WTC11 (cell line): ENCODE data around the gene HIP1. TPM values are rescaled to one million over a fixed set of nuclear protein-coding genes. Genes with fewer than 3 reads are reported as not detected.

ENCODE experiments used
- ATAC-seq: fragments of 200-7000 bp; cut with Tn5 transposase; 2 replicates; pipeline ENCODE4 v1.10.0; 2021; ENCODE audit warnings: mild to moderate bottlenecking, moderate library complexity
- CTCF ChIA-PET: fragments of 300-600 bp; sonication (Branson Sonifier 250); formaldehyde crosslinking; loops from one replicate; lab custom pipeline; 2021; ENCODE audit warnings: antibody characterized with exemption; lab: Charles Lee
- POLR2A ChIA-PET: fragments of 350-600 bp; sonication (Branson Sonifier 250); formaldehyde crosslinking; loops from one replicate; lab custom pipeline; 2021; ENCODE audit warnings: antibody characterized with exemption; lab: Charles Lee
- DNase-seq: peaks from one replicate; pipeline ENCODE4 v3.0.0; 2021; ENCODE audit warnings: low spot score
- H3K27ac Mint-ChIP-seq: 2 replicates; pipeline ENCODE4 v1.8.0; 2021; ENCODE audit warnings: mixed read lengths
- H3K27me3 Mint-ChIP-seq: 2 replicates; pipeline ENCODE4 v1.8.0; 2021; ENCODE audit warnings: low read depth, mild to moderate bottlenecking, moderate library complexity, mixed read lengths
- H3K36me3 Mint-ChIP-seq: 2 replicates; pipeline ENCODE4 v1.8.0; 2021; ENCODE audit warnings: mixed read lengths
- H3K4me1 Mint-ChIP-seq: 2 replicates; pipeline ENCODE4 v1.8.0; 2022; ENCODE audit warnings: mixed read lengths
- H3K4me3 Mint-ChIP-seq: 2 replicates; pipeline ENCODE4 v1.8.0; 2021; ENCODE audit warnings: mild to moderate bottlenecking, moderate library complexity, mixed read lengths
- H3K9me3 Mint-ChIP-seq: 2 replicates; pipeline ENCODE4 v1.8.0; 2021; ENCODE audit warnings: mixed read lengths
- CREB1 ChIP-seq: sonication (generic); formaldehyde crosslinking; IDR thresholded peaks from 2 replicates; pipeline ENCODE4 v1.8.0; 2023; ENCODE audit warnings: mild to moderate bottlenecking, missing genetic modification reagents
- CREM ChIP-seq: sonication (generic); formaldehyde crosslinking; IDR thresholded peaks from 2 replicates; pipeline ENCODE4 v1.8.1; 2022; ENCODE audit warnings: mild to moderate bottlenecking, missing genetic modification reagents, moderate library complexity
- ESRRA ChIP-seq: sonication (generic); formaldehyde crosslinking; IDR thresholded peaks from 2 replicates; pipeline ENCODE4 v1.8.1; 2022; ENCODE audit warnings: mild to moderate bottlenecking, missing genetic modification reagents, borderline replicate concordance
- FOXJ3 ChIP-seq: sonication (generic); formaldehyde crosslinking; IDR thresholded peaks from 2 replicates; pipeline ENCODE4 v1.9.0; 2021; ENCODE audit warnings: missing genetic modification reagents, mild to moderate bottlenecking, borderline replicate concordance
- GRHL2 ChIP-seq: fragments of 250-450 bp; sonication (Bioruptor Pico); IDR thresholded peaks from 2 replicates; pipeline ENCODE4 v1.8.0; 2022; ENCODE audit warnings: mild to moderate bottlenecking, moderate library complexity; ENCODE audit not compliant: insufficient replicate concordance, severe bottlenecking
- NFATC4 ChIP-seq: fragments of 250-450 bp; sonication (Bioruptor Pico); IDR thresholded peaks from 2 replicates; pipeline ENCODE4 v1.9.0; 2021; ENCODE audit warnings: mild to moderate bottlenecking
- OVOL2 ChIP-seq: fragments of 250-450 bp; sonication (Bioruptor Pico); IDR thresholded peaks from 2 replicates; pipeline ENCODE4 v1.9.0; 2021; ENCODE audit warnings: mild to moderate bottlenecking, borderline replicate concordance
- RORB ChIP-seq: fragments of 250-450 bp; sonication (Bioruptor Pico); IDR thresholded peaks from 2 replicates; pipeline ENCODE4 v1.9.0; 2021; ENCODE audit warnings: mild to moderate bottlenecking
- SMAD4 ChIP-seq: sonication (generic); formaldehyde crosslinking; IDR thresholded peaks from 2 replicates; pipeline ENCODE4 v1.8.0; 2022; ENCODE audit warnings: mild to moderate bottlenecking, missing genetic modification reagents
- SOX15 ChIP-seq: fragments of 250-450 bp; sonication (Bioruptor Pico); IDR thresholded peaks from 2 replicates; pipeline ENCODE4 v1.9.0; 2021; ENCODE audit warnings: mild to moderate bottlenecking
- TEAD1 ChIP-seq: sonication (generic); formaldehyde crosslinking; IDR thresholded peaks from 2 replicates; pipeline ENCODE4 v1.8.0; 2022; ENCODE audit warnings: mild to moderate bottlenecking, missing genetic modification reagents
- TEAD4 ChIP-seq: sonication (generic); formaldehyde crosslinking; IDR thresholded peaks from 2 replicates; pipeline ENCODE4 v1.8.0; 2022; ENCODE audit warnings: mild to moderate bottlenecking, missing genetic modification reagents
- ZBTB21 ChIP-seq: sonication (generic); formaldehyde crosslinking; IDR thresholded peaks from 2 replicates; pipeline ENCODE4 v1.8.1; 2023; ENCODE audit warnings: mild to moderate bottlenecking, missing genetic modification reagents, borderline replicate concordance
- ZNF138 ChIP-seq: sonication (generic); formaldehyde crosslinking; conservative IDR thresholded peaks from 2 replicates; pipeline ENCODE4 v1.8.1; 2022; ENCODE audit warnings: mild to moderate bottlenecking, moderate library complexity, missing genetic modification reagents
- ZNF263 ChIP-seq: sonication (generic); formaldehyde crosslinking; IDR thresholded peaks from 2 replicates; pipeline ENCODE4 v1.8.1; 2022; ENCODE audit warnings: low read depth, mild to moderate bottlenecking, moderate library complexity, missing genetic modification reagents
- ZNF423 ChIP-seq: fragments of 250-450 bp; sonication (Bioruptor Pico); IDR thresholded peaks from 2 replicates; pipeline ENCODE4 v2.1.2; 2022; ENCODE audit warnings: mild to moderate bottlenecking, moderate library complexity
- ZNF671 ChIP-seq: fragments of 250-450 bp; sonication (Bioruptor Pico); IDR thresholded peaks from 2 replicates; pipeline ENCODE4 v1.8.0; 2021; ENCODE audit warnings: mild to moderate bottlenecking
- total RNA-seq: library from RNA; stranded (reverse); gene quantifications from 3 replicates; pipeline ENCODE4 v1.2.3, GENCODE V29; 2021
- TF ChIP-seq, protein P1 (sequence below): sonication (generic); formaldehyde crosslinking; IDR thresholded peaks from 2 replicates; pipeline ENCODE4 v1.8.0; 2022; ENCODE audit warnings: mild to moderate bottlenecking, missing genetic modification reagents
- TF ChIP-seq, protein P2 (sequence below): fragments of 250-450 bp; sonication (Bioruptor Pico); IDR thresholded peaks from 2 replicates; pipeline ENCODE4 v1.8.0; 2021; ENCODE audit warnings: mild to moderate bottlenecking
- TF ChIP-seq, protein P3 (sequence below): fragments of 200-600 bp; IDR thresholded peaks from 2 replicates; pipeline ENCODE4 v1.8.0; 2022; ENCODE audit warnings: antibody characterized with exemption
- TF ChIP-seq, protein P4 (sequence below): fragments of 250-450 bp; sonication (Bioruptor Pico); IDR thresholded peaks from 2 replicates; pipeline ENCODE4 v2.1.2; 2022; ENCODE audit warnings: mild to moderate bottlenecking, moderate library complexity
- TF ChIP-seq, protein P5 (sequence below): fragments of 250-450 bp; sonication (Bioruptor Pico); IDR thresholded peaks from 2 replicates; pipeline ENCODE4 v1.9.0; 2021; ENCODE audit warnings: mild to moderate bottlenecking
- TF ChIP-seq, protein P6 (sequence below): sonication (generic); formaldehyde crosslinking; IDR thresholded peaks from 2 replicates; pipeline ENCODE4 v1.8.0; 2023; ENCODE audit warnings: missing genetic modification reagents
- TF ChIP-seq, protein P7 (sequence below): sonication (generic); formaldehyde crosslinking; conservative IDR thresholded peaks from 2 replicates; pipeline ENCODE4 v1.8.1; 2023; ENCODE audit warnings: mild to moderate bottlenecking, low read depth, missing genetic modification reagents, moderate library complexity
- TF ChIP-seq, protein P8 (sequence below): fragments of 250-450 bp; sonication (Bioruptor Pico); IDR thresholded peaks from 2 replicates; pipeline ENCODE4 v1.9.0; 2021; ENCODE audit warnings: moderate library complexity, mild to moderate bottlenecking, inconsistent platforms, borderline replicate concordance

Gene HIP1
- total RNA-seq, 1 experiment from 2014 or later: 75.8 TPM

DNA sequence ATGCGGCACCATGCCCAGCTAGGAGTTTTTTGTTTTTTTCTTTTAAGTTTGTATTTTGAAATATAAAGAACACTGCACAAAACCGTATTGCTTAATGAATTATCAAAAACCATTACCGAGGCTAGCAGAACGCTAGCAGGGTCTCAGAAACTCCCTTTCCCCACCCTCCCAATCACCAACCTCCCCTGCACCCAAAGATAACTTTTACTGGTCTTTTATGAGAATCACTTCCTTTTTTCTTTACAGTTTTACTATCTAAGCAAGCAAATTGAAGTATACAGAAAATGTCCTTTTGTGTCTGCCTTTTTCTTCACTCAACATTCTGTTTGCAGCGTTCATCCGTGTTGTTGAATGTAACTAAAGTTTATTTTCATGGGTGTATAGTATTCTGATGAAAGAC lies 13.4 kb downstream of the HIP1 start:
- Mint-ChIP-seq H3K4me1 (peaks cover 18% of the 10 kb centered on the region), H3K27me3 (no peaks in the 10 kb centered on the region; the same call in 1 of the 2 replicates), H3K9me3 (no peaks in the 10 kb centered on the region), H3K36me3 (no peaks in the 10 kb centered on the region), H3K4me3 (no peak overlapping the region), H3K27ac (no peak overlapping the region)
- CTCF ChIA-PET: no interaction called here
- DNase-seq: no peak
- TF ChIP-seq TEAD1 (CRISPR knock-in tag) (no peak), RORB (no peak), SMAD4 (CRISPR knock-in tag) (no peak), CREM (no peak), NFATC4 (no peak)
- TF ChIP-seq, protein P1, sequence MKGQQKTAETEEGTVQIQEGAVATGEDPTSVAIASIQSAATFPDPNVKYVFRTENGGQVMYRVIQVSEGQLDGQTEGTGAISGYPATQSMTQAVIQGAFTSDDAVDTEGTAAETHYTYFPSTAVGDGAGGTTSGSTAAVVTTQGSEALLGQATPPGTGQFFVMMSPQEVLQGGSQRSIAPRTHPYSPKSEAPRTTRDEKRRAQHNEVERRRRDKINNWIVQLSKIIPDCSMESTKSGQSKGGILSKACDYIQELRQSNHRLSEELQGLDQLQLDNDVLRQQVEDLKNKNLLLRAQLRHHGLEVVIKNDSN: no peak
- ATAC-seq: no peak
- POLR2A ChIA-PET: interaction anchor here (0.6 kb wide), 1 partner anchor 268 kb away, joined by 3 read pairs; no protein-coding TSS in a partner anchor

DNA sequence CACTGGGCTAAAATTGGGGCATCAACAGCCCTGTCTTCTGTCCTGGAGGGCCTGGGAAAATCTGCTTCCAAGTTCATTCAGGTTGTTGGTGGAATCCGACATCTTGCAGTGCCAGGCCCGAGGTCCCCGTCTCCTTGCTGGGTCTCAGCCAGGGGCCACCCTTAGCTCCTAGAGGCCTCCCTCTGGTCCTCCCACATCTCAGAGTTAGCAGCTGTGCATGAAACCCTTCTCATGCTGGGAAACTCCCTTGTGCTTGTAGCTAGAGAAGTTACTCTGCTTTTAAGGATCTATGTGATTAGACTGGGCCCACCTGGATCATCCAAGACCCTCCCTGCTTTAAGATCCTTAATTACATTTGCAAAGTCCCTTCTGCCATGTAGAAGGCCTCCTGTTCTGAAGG lies 15.3 kb downstream of the HIP1 start:
- DNase-seq (no peak), ATAC-seq (no peak)
- no peaks in the 10 kb centered on the region for H3K9me3 Mint-ChIP-seq
- ChIA-PET POLR2A (no interaction called here), CTCF (interaction anchor here (1.0 kb wide), 1 partner anchor 39 kb away, joined by 3 read pairs; no protein-coding TSS in a partner anchor)
- H3K4me3 Mint-ChIP-seq: no peak overlapping the region
- H3K27ac Mint-ChIP-seq: no peak overlapping the region
- H3K4me1 Mint-ChIP-seq: peaks cover 8% of the 10 kb centered on the region
- no peaks in the 10 kb centered on the region for H3K27me3 Mint-ChIP-seq
- no peaks in the 10 kb centered on the region for H3K36me3 Mint-ChIP-seq
- TF ChIP-seq ZNF671 (no peak), GRHL2 (CRISPR knock-in tag) (no peak), ESRRA (CRISPR knock-in tag) (no peak), CREB1 (CRISPR knock-in tag) (no peak), ZBTB21 (CRISPR knock-in tag) (no peak), ZNF263 (CRISPR knock-in tag) (no peak), ZNF138 (CRISPR knock-in tag) (no peak), SOX15 (CRISPR knock-in tag) (no peak), FOXJ3 (CRISPR knock-in tag) (no peak), OVOL2 (CRISPR knock-in tag) (no peak), ZNF423 (no peak), TEAD4 (CRISPR knock-in tag) (no peak)
- TF ChIP-seq, protein P2, sequence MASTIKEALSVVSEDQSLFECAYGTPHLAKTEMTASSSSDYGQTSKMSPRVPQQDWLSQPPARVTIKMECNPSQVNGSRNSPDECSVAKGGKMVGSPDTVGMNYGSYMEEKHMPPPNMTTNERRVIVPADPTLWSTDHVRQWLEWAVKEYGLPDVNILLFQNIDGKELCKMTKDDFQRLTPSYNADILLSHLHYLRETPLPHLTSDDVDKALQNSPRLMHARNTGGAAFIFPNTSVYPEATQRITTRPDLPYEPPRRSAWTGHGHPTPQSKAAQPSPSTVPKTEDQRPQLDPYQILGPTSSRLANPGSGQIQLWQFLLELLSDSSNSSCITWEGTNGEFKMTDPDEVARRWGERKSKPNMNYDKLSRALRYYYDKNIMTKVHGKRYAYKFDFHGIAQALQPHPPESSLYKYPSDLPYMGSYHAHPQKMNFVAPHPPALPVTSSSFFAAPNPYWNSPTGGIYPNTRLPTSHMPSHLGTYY (CRISPR knock-in tag): no peak
- TF ChIP-seq, protein P3, sequence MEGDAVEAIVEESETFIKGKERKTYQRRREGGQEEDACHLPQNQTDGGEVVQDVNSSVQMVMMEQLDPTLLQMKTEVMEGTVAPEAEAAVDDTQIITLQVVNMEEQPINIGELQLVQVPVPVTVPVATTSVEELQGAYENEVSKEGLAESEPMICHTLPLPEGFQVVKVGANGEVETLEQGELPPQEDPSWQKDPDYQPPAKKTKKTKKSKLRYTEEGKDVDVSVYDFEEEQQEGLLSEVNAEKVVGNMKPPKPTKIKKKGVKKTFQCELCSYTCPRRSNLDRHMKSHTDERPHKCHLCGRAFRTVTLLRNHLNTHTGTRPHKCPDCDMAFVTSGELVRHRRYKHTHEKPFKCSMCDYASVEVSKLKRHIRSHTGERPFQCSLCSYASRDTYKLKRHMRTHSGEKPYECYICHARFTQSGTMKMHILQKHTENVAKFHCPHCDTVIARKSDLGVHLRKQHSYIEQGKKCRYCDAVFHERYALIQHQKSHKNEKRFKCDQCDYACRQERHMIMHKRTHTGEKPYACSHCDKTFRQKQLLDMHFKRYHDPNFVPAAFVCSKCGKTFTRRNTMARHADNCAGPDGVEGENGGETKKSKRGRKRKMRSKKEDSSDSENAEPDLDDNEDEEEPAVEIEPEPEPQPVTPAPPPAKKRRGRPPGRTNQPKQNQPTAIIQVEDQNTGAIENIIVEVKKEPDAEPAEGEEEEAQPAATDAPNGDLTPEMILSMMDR: no peak
- TF ChIP-seq, protein P4, sequence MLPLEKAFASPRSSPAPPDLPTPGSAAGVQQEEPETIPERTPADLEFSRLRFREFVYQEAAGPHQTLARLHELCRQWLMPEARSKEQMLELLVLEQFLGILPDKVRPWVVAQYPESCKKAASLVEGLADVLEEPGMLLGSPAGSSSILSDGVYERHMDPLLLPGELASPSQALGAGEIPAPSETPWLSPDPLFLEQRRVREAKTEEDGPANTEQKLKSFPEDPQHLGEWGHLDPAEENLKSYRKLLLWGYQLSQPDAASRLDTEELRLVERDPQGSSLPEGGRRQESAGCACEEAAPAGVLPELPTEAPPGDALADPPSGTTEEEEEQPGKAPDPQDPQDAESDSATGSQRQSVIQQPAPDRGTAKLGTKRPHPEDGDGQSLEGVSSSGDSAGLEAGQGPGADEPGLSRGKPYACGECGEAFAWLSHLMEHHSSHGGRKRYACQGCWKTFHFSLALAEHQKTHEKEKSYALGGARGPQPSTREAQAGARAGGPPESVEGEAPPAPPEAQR (CRISPR knock-in tag): no peak
- TF ChIP-seq, protein P5, sequence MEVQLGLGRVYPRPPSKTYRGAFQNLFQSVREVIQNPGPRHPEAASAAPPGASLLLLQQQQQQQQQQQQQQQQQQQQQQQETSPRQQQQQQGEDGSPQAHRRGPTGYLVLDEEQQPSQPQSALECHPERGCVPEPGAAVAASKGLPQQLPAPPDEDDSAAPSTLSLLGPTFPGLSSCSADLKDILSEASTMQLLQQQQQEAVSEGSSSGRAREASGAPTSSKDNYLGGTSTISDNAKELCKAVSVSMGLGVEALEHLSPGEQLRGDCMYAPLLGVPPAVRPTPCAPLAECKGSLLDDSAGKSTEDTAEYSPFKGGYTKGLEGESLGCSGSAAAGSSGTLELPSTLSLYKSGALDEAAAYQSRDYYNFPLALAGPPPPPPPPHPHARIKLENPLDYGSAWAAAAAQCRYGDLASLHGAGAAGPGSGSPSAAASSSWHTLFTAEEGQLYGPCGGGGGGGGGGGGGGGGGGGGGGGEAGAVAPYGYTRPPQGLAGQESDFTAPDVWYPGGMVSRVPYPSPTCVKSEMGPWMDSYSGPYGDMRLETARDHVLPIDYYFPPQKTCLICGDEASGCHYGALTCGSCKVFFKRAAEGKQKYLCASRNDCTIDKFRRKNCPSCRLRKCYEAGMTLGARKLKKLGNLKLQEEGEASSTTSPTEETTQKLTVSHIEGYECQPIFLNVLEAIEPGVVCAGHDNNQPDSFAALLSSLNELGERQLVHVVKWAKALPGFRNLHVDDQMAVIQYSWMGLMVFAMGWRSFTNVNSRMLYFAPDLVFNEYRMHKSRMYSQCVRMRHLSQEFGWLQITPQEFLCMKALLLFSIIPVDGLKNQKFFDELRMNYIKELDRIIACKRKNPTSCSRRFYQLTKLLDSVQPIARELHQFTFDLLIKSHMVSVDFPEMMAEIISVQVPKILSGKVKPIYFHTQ (CRISPR knock-in tag): no peak
- TF ChIP-seq, protein P6, sequence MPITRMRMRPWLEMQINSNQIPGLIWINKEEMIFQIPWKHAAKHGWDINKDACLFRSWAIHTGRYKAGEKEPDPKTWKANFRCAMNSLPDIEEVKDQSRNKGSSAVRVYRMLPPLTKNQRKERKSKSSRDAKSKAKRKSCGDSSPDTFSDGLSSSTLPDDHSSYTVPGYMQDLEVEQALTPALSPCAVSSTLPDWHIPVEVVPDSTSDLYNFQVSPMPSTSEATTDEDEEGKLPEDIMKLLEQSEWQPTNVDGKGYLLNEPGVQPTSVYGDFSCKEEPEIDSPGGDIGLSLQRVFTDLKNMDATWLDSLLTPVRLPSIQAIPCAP (CRISPR knock-in tag): no peak
- TF ChIP-seq, protein P7, sequence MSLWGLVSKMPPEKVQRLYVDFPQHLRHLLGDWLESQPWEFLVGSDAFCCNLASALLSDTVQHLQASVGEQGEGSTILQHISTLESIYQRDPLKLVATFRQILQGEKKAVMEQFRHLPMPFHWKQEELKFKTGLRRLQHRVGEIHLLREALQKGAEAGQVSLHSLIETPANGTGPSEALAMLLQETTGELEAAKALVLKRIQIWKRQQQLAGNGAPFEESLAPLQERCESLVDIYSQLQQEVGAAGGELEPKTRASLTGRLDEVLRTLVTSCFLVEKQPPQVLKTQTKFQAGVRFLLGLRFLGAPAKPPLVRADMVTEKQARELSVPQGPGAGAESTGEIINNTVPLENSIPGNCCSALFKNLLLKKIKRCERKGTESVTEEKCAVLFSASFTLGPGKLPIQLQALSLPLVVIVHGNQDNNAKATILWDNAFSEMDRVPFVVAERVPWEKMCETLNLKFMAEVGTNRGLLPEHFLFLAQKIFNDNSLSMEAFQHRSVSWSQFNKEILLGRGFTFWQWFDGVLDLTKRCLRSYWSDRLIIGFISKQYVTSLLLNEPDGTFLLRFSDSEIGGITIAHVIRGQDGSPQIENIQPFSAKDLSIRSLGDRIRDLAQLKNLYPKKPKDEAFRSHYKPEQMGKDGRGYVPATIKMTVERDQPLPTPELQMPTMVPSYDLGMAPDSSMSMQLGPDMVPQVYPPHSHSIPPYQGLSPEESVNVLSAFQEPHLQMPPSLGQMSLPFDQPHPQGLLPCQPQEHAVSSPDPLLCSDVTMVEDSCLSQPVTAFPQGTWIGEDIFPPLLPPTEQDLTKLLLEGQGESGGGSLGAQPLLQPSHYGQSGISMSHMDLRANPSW (CRISPR knock-in tag): no peak
- TF ChIP-seq, protein P8, sequence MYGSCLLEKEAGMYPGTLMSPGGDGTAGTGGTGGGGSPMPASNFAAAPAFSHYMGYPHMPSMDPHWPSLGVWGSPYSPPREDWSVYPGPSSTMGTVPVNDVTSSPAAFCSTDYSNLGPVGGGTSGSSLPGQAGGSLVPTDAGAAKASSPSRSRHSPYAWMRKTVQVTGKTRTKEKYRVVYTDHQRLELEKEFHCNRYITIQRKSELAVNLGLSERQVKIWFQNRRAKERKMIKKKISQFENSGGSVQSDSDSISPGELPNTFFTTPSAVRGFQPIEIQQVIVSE (CRISPR knock-in tag): no peak
